IMR-90 (cell line): ENCODE measurements around the gene ASAH2. TPM values are rescaled to one million over a fixed set of nuclear protein-coding genes. Genes with fewer than 3 reads are reported as not detected.

Experiments
- ATAC-seq: fragments of 200-7000 bp; cut with Tn5 transposase; 2 replicates; pipeline ENCODE4 v1.9.1; 2020; ENCODE audit warnings: low read depth, mild to moderate bottlenecking, moderate library complexity
- BruUV-seq: library from RNA; stranded (reverse); fragments of 400-500 nt; replicated peaks from 2 replicates; lab custom pipeline; 2021; lab: Mats Ljungman, UMichigan
- CTCF ChIA-PET: fragments of 300-600 bp; formaldehyde crosslinking; extraction: SDS; loops from one replicate; lab custom pipeline; 2021; ENCODE audit warnings: antibody characterized with exemption; lab: Yijun Ruan, JAX
- POLR2A ChIA-PET: fragments of 300-600 bp; sonication (Branson Sonifier 250); formaldehyde crosslinking; loops from one replicate; lab custom pipeline; 2022; ENCODE audit warnings: antibody characterized with exemption; ENCODE audit not compliant: unreplicated experiment; lab: Charles Lee
- DNase-seq: peaks from one replicate; pipeline ENCODE4 v3.0.0; 2013
- H2AFZ ChIP-seq: replicated peaks from 2 replicates; pipeline ENCODE3; 2013; ENCODE audit warnings: low read length, mild to moderate bottlenecking; ENCODE audit not compliant: poor library complexity
- H2AK5ac ChIP-seq: 2 replicates; pipeline ENCODE4 v1.6.1; 2013; ENCODE audit warnings: low read depth, low read length, inconsistent platforms
- H2AK9ac ChIP-seq: replicated peaks from 2 replicates; pipeline ENCODE3; 2013; ENCODE audit warnings: mild to moderate bottlenecking, low read depth, low read length, moderate library complexity; ENCODE audit not compliant: poor library complexity
- H2BK120ac ChIP-seq: 2 replicates; pipeline ENCODE4 v1.6.1; 2013; ENCODE audit warnings: low read depth, low read length, inconsistent platforms
- H2BK15ac ChIP-seq: 3 replicates; pipeline ENCODE4 v1.6.1; 2013; ENCODE audit warnings: low read depth, low read length, inconsistent platforms
- H2BK20ac ChIP-seq: 2 replicates; pipeline ENCODE4 v1.6.1; 2013; ENCODE audit warnings: low read depth, mild to moderate bottlenecking, inconsistent platforms, low read length, moderate library complexity
- H2BK5ac ChIP-seq: 2 replicates; pipeline ENCODE4 v1.6.1; 2013; ENCODE audit warnings: mild to moderate bottlenecking, low read depth, low read length, inconsistent platforms; ENCODE audit not compliant: poor library complexity, severe bottlenecking
- H3K14ac ChIP-seq: replicated peaks from 2 replicates; pipeline ENCODE4 v1.6.1; 2013; ENCODE audit warnings: low read depth, low read length, inconsistent platforms
- H3K18ac ChIP-seq: 2 replicates; pipeline ENCODE4 v1.6.1; 2013; ENCODE audit warnings: low read depth, low read length, control low read depth
- H3K23ac ChIP-seq: 2 replicates; pipeline ENCODE4 v1.6.1; 2013; ENCODE audit warnings: low read depth, low read length, inconsistent platforms
- H3K27ac ChIP-seq: 2 replicates; pipeline ENCODE4 v1.5.1; 2013; ENCODE audit warnings: mild to moderate bottlenecking, control low read depth, low read length; ENCODE audit not compliant: insufficient read depth
- H3K27me3 ChIP-seq: 2 replicates; pipeline ENCODE4 v1.6.1; 2013; ENCODE audit warnings: low read length; ENCODE audit not compliant: control insufficient read depth, insufficient read depth
- H3K36me3 ChIP-seq: 2 replicates; pipeline ENCODE4 v1.6.1; 2013; ENCODE audit warnings: low read length, mixed read lengths; ENCODE audit not compliant: control insufficient read depth, insufficient read depth
- H3K4ac ChIP-seq: 2 replicates; pipeline ENCODE4 v1.6.1; 2013; ENCODE audit warnings: low read depth, low read length, inconsistent platforms
- H3K4me1 ChIP-seq: 2 replicates; pipeline ENCODE4 v1.6.1; 2013; ENCODE audit warnings: low read length, mixed read lengths; ENCODE audit not compliant: control insufficient read depth, insufficient read depth
- H3K4me2 ChIP-seq: 2 replicates; pipeline ENCODE4 v1.6.1; 2013; ENCODE audit warnings: low read depth, mild to moderate bottlenecking, control low read depth, low read length, moderate library complexity
- H3K4me3 ChIP-seq: 2 replicates; pipeline ENCODE4 v1.5.1; 2013; ENCODE audit warnings: low read depth, mild to moderate bottlenecking, control low read depth, low read length, moderate library complexity; ENCODE audit not compliant: insufficient read depth
- H3K56ac ChIP-seq: 2 replicates; pipeline ENCODE4 v1.6.1; 2013; ENCODE audit warnings: low read length, inconsistent platforms; ENCODE audit not compliant: insufficient read depth; ENCODE audit errors: extremely low read depth
- H3K79me1 ChIP-seq, 2 experiments: 2 replicates each; pipeline ENCODE4 v1.6.1; 2013; ENCODE audit warnings: low read length in 2 of 2, inconsistent platforms in 1 of 2, low read depth in 1 of 2
- H3K9ac ChIP-seq: 2 replicates; pipeline ENCODE4 v1.6.1; 2013; ENCODE audit warnings: low read depth, low read length, control low read depth
- H3K9me1 ChIP-seq: 2 replicates; pipeline ENCODE4 v1.6.1; 2013; ENCODE audit warnings: low read length, inconsistent platforms; ENCODE audit not compliant: insufficient read depth
- H3K9me3 ChIP-seq: 2 replicates; pipeline ENCODE4 v1.6.1; 2013; ENCODE audit warnings: low read length; ENCODE audit not compliant: control insufficient read depth, insufficient read depth
- H4K20me1 ChIP-seq: 2 replicates; pipeline ENCODE4 v1.6.1; 2013; ENCODE audit warnings: low read length, inconsistent platforms; ENCODE audit not compliant: insufficient read depth
- H4K5ac ChIP-seq: 2 replicates; pipeline ENCODE4 v1.6.1; 2013; ENCODE audit warnings: mild to moderate bottlenecking, low read depth, low read length, control low read depth
- H4K8ac ChIP-seq, 2 experiments: 2 replicates each; pipeline ENCODE4 v1.6.1; 2013; ENCODE audit warnings: low read depth in 2 of 2, low read length in 2 of 2, control low read depth in 1 of 2, inconsistent platforms in 1 of 2
- H4K91ac ChIP-seq: 2 replicates; pipeline ENCODE4 v1.6.1; 2013; ENCODE audit warnings: low read depth, low read length, inconsistent platforms; ENCODE audit not compliant: insufficient read depth
- BHLHE40 ChIP-seq: fragments of 150-350 bp; IDR thresholded peaks from 2 replicates; pipeline ENCODE4 v1.6.1; 2016; ENCODE audit warnings: mild to moderate bottlenecking, low read depth, low read length
- CEBPB ChIP-seq: IDR thresholded peaks from 2 replicates; pipeline ENCODE4 v1.6.1; 2012; ENCODE audit warnings: low read depth, low read length, improper control_type of control experiment
- CHD1 ChIP-seq: IDR thresholded peaks from 2 replicates; pipeline ENCODE4 v1.6.1; 2012; ENCODE audit warnings: low read depth, low read length, improper control_type of control experiment
- FOS ChIP-seq: fragments of 150-350 bp; IDR thresholded peaks from 2 replicates; pipeline ENCODE4 v1.6.1; 2016; ENCODE audit warnings: low read depth, low read length
- MAFK ChIP-seq: IDR thresholded peaks from 2 replicates; pipeline ENCODE4 v1.6.1; 2012; ENCODE audit warnings: low read depth, low read length, improper control_type of control experiment
- MAZ ChIP-seq: IDR thresholded peaks from 2 replicates; pipeline ENCODE4 v1.6.1; 2012; ENCODE audit warnings: low read depth, mild to moderate bottlenecking, low read length, improper control_type of control experiment, moderate library complexity, borderline replicate concordance
- MXI1 ChIP-seq: IDR thresholded peaks from 2 replicates; pipeline ENCODE4 v1.6.1; 2012; ENCODE audit warnings: low read depth, mild to moderate bottlenecking, low read length, moderate library complexity, borderline replicate concordance
- NFE2L2 ChIP-seq: fragments of 150-350 bp; IDR thresholded peaks from 2 replicates; pipeline ENCODE4 v1.6.1; 2016; ENCODE audit warnings: low read depth, mild to moderate bottlenecking, low read length
- POLR2A ChIP-seq: IDR thresholded peaks from 2 replicates; pipeline ENCODE4 v1.6.1; 2012; ENCODE audit warnings: mild to moderate bottlenecking, low read depth, low read length
- RAD21 ChIP-seq: IDR thresholded peaks from 2 replicates; pipeline ENCODE4 v1.6.1; 2012; ENCODE audit warnings: low read length, improper control_type of control experiment
- RCOR1 ChIP-seq: IDR thresholded peaks from 2 replicates; pipeline ENCODE4 v1.6.1; 2012; ENCODE audit warnings: mild to moderate bottlenecking, low read length, improper control_type of control experiment; ENCODE audit not compliant: insufficient replicate concordance
- RFX5 ChIP-seq: IDR thresholded peaks from 2 replicates; pipeline ENCODE4 v1.8.0; 2012; ENCODE audit warnings: low read depth, mild to moderate bottlenecking, low read length, moderate library complexity
- SMC3 ChIP-seq: fragments of 150-350 bp; IDR thresholded peaks from 2 replicates; pipeline ENCODE4 v1.6.1; 2016; ENCODE audit warnings: low read depth, mild to moderate bottlenecking, antibody characterized with exemption, low read length, moderate library complexity
- WGBS, 2 experiments: methylation state at CpG; one replicate each; pipeline versions ENCODE4 v1.1.5 to v1.1.7; 2013; ENCODE audit warnings: missing lambda C conversion rate in 2 of 2; ENCODE audit not compliant: insufficient read length in 1 of 2; ENCODE audit errors: extremely low coverage in 2 of 2; 5-methylcytosine and 5-hydroxymethylcytosine counted together
- dilution Hi-C: fragments of 300-500 bp; cut with HindIII; formaldehyde crosslinking; loops from one replicate; pipeline ENCODE4 v1.14.3; 2018; ENCODE audit warnings: low sequenced_read_pairs; ENCODE audit not compliant: unreplicated experiment
- in situ Hi-C: fragments of 300-500 bp; cut with MboI; formaldehyde crosslinking; loops from 3 replicates; pipeline ENCODE4 v1.14.3; 2019; ENCODE audit warnings: low sequenced_read_pairs, inconsistent platforms, mixed read lengths
- intact Hi-C: fragments of 100-400 bp; cut with micrococcal nuclease; formaldehyde crosslinking; loops from 2 replicates; pipeline ENCODE4 v1.10.0; 2022
- polyA plus RNA-seq, 3 experiments: library from polyadenylated mRNA; depleted of rRNA; stranded (reverse); fragments of >200 nt; gene quantifications; 2 replicates each; pipeline ENCODE4 v1.2.3, GENCODE V29; 2012; ENCODE audit warnings: low replicate concordance in 1 of 3
- total RNA-seq: library from RNA; depleted of rRNA; stranded (reverse); fragments of >200 nt; gene quantifications from 2 replicates; pipeline ENCODE4 v1.2.3, GENCODE V29; 2012
- TF ChIP-seq, protein P1 (sequence below): conservative IDR thresholded peaks from 2 replicates; pipeline ENCODE4 v1.5.1; 2012; ENCODE audit warnings: mild to moderate bottlenecking, low read depth, low read length, improper control_type of control experiment
- TF ChIP-seq, protein P2 (sequence below): fragments of 150-350 bp; IDR thresholded peaks from 2 replicates; pipeline ENCODE4 v1.6.1; 2017; ENCODE audit warnings: mild to moderate bottlenecking, antibody characterized with exemption, low read length, low read depth
- TF ChIP-seq, protein P3 (sequence below): fragments of 150-350 bp; IDR thresholded peaks from 2 replicates; pipeline ENCODE4 v1.6.1; 2016; ENCODE audit warnings: low read depth, mild to moderate bottlenecking, low read length, moderate library complexity, borderline replicate concordance

Gene ASAH2
- total and polyA plus RNA-seq, 2 of the 4 experiments (the other 2 are of a cell fraction): 0.18 to 0.31 TPM

DNA sequence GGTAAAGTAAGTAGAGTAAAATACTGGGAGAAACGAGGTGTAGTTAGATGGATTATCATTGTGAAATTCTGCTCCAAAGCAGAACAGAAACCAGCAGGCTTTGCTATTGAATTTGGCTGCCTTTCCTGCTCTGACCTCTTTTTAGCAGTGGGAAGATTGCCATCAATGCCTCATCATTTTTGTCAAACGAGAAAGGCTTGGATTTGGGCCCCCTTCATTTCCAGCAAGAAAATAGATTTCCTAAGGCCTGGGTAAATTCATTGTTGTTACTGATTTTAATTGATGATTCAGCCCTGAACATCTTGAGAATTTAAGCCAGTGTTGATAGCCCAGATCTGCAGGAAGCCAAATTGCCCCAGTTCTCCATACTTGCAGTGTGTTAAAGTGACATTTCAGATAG, 35.2 kb upstream of the ASAH2 start:
- H3K4me2 ChIP-seq: no peak overlapping the region
- no peaks in the 10 kb centered on the region for H3K79me1 ChIP-seq
- H2AK5ac ChIP-seq: no peak overlapping the region
- BruUV-seq: no TSS peak
- H2BK20ac ChIP-seq: no peak overlapping the region
- DNase-seq (peak; percentile 16), ATAC-seq (no peak)
- H3K23ac ChIP-seq: no peak overlapping the region
- H3K14ac ChIP-seq: no peak overlapping the region
- H2BK120ac ChIP-seq: no peak overlapping the region
- H3K56ac ChIP-seq: no peak overlapping the region
- ChIA-PET CTCF (no interaction called here), POLR2A (no interaction called here)
- no peak overlapping the region for H3K4ac ChIP-seq
- H2BK5ac ChIP-seq: no peak overlapping the region
- H3K36me3 ChIP-seq: no peaks in the 10 kb centered on the region
- H2AK9ac ChIP-seq: no peak overlapping the region
- no peak overlapping the region for H4K8ac ChIP-seq
- H3K9me1 ChIP-seq: no peaks in the 10 kb centered on the region
- no peaks in the 10 kb centered on the region for H3K4me1 ChIP-seq
- TF ChIP-seq SMC3 (no peak), POLR2A (no peak), RAD21 (no peak), BHLHE40 (no peak), CHD1 (no peak), FOS (no peak), CEBPB (no peak), MAZ (no peak), RCOR1 (no peak), RFX5 (no peak), MAFK (no peak), MXI1 (no peak), NFE2L2 (no peak)
- TF ChIP-seq, protein P1, sequence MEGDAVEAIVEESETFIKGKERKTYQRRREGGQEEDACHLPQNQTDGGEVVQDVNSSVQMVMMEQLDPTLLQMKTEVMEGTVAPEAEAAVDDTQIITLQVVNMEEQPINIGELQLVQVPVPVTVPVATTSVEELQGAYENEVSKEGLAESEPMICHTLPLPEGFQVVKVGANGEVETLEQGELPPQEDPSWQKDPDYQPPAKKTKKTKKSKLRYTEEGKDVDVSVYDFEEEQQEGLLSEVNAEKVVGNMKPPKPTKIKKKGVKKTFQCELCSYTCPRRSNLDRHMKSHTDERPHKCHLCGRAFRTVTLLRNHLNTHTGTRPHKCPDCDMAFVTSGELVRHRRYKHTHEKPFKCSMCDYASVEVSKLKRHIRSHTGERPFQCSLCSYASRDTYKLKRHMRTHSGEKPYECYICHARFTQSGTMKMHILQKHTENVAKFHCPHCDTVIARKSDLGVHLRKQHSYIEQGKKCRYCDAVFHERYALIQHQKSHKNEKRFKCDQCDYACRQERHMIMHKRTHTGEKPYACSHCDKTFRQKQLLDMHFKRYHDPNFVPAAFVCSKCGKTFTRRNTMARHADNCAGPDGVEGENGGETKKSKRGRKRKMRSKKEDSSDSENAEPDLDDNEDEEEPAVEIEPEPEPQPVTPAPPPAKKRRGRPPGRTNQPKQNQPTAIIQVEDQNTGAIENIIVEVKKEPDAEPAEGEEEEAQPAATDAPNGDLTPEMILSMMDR: no peak
- TF ChIP-seq, protein P2, sequence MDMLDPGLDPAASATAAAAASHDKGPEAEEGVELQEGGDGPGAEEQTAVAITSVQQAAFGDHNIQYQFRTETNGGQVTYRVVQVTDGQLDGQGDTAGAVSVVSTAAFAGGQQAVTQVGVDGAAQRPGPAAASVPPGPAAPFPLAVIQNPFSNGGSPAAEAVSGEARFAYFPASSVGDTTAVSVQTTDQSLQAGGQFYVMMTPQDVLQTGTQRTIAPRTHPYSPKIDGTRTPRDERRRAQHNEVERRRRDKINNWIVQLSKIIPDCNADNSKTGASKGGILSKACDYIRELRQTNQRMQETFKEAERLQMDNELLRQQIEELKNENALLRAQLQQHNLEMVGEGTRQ: no peak
- TF ChIP-seq, protein P3, sequence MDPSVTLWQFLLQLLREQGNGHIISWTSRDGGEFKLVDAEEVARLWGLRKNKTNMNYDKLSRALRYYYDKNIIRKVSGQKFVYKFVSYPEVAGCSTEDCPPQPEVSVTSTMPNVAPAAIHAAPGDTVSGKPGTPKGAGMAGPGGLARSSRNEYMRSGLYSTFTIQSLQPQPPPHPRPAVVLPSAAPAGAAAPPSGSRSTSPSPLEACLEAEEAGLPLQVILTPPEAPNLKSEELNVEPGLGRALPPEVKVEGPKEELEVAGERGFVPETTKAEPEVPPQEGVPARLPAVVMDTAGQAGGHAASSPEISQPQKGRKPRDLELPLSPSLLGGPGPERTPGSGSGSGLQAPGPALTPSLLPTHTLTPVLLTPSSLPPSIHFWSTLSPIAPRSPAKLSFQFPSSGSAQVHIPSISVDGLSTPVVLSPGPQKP: no peak
- no peak overlapping the region for H3K4me3 ChIP-seq
- H3K9me3 ChIP-seq: no peaks in the 10 kb centered on the region
- H3K27me3 ChIP-seq: peaks cover 28% of the 10 kb centered on the region
- no peak overlapping the region for H4K91ac ChIP-seq
- no peak overlapping the region for H3K27ac ChIP-seq
- intact Hi-C loops: no loop called here
- WGBS, 2 experiments: 17 to 100% methylated on average over 1 of the region's 2 CpGs
- H4K5ac ChIP-seq: no peak overlapping the region
- H2BK15ac ChIP-seq: no peak overlapping the region
- H2AFZ ChIP-seq: no peak overlapping the region
- no peaks in the 10 kb centered on the region for H4K20me1 ChIP-seq
- no peak overlapping the region for H3K9ac ChIP-seq
- in situ Hi-C loops: no loop called here
- dilution Hi-C loops: no loop called here
- no peak overlapping the region for H3K18ac ChIP-seq
